RWPE1 (cell line): ENCODE measurements around the gene SLC24A3.

Source experiments
- CTCF ChIA-PET: fragments of 350-600 bp; sonication (Branson Sonifier 250); formaldehyde crosslinking; extraction: SDS; loops from one replicate; lab custom pipeline; 2021; lab: Yijun Ruan, JAX
- POLR2A ChIA-PET: fragments of 400-600 bp; formaldehyde crosslinking; extraction: SDS; loops from one replicate; lab custom pipeline; 2020; ENCODE audit warnings: antibody characterized with exemption; ENCODE audit not compliant: low non-redundant PET; lab: Yijun Ruan, JAX
- DNase-seq: peaks from one replicate; pipeline ENCODE4 v3.0.0; 2012; ENCODE audit warnings: low spot score
- H3K27ac ChIP-seq: fragments of 450-650 bp; 2 replicates; pipeline ENCODE4 v1.5.1; 2017
- CTCF ChIP-seq: fragments of 450-650 bp; conservative IDR thresholded peaks from 2 replicates; pipeline ENCODE4 v1.5.1; 2017; ENCODE audit warnings: low read depth, mild to moderate bottlenecking

Gene SLC24A3

DNA sequence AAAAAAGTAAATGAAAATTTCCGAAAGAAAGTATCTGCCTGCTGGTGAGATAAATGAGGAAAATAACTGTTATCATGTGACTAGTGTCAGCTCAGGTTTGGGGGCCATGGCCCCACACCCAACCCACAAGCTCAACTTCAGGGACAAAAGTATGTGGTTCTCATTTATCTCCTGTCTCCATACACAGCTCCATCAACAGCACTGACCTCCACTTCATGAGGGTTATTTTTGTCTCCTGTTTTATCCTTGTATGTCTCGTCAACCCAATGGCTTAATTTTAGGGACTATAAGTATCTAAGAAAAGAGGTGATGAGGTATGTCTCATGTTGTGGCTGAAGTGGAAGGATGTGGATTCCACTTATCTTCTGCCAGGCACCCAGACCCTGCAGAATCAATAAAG lies 274.0 kb downstream of the SLC24A3 start:
- CTCF ChIA-PET, result no interaction called here
- no peak overlapping the region for H3K27ac ChIP-seq
- no peak for TF ChIP-seq CTCF
- DNase-seq, result no peak
- POLR2A ChIA-PET, result no interaction called here

- DNase-seq, result no peak
- no peak overlapping the region for H3K27ac ChIP-seq
- TF ChIP-seq CTCF, result no peak
- CTCF ChIA-PET, result interaction anchor here (0.5 kb wide), 1 partner anchor 88 kb away, joined by 3 read pairs; no protein-coding TSS in a partner anchor
- POLR2A ChIA-PET, result no interaction called here
Observed at GRCh38 chr20:19487420-19487819, 275.0 kb downstream of the SLC24A3 start.

- CTCF ChIA-PET, result no interaction called here
- POLR2A ChIA-PET, result no interaction called here
- no peak overlapping the region for H3K27ac ChIP-seq
- no peak for DNase-seq
- no peak for TF ChIP-seq CTCF
Observed at GRCh38 chr20:19491241-19491640, 278.8 kb downstream of the SLC24A3 start.

GRCh38 chr20:19492116-19492515 lies 279.7 kb downstream of the SLC24A3 start:
- ChIA-PET CTCF (no interaction called here), POLR2A (no interaction called here)
- no peak for TF ChIP-seq CTCF
- DNase-seq, result no peak
- H3K27ac ChIP-seq, result no peak overlapping the region

DNA sequence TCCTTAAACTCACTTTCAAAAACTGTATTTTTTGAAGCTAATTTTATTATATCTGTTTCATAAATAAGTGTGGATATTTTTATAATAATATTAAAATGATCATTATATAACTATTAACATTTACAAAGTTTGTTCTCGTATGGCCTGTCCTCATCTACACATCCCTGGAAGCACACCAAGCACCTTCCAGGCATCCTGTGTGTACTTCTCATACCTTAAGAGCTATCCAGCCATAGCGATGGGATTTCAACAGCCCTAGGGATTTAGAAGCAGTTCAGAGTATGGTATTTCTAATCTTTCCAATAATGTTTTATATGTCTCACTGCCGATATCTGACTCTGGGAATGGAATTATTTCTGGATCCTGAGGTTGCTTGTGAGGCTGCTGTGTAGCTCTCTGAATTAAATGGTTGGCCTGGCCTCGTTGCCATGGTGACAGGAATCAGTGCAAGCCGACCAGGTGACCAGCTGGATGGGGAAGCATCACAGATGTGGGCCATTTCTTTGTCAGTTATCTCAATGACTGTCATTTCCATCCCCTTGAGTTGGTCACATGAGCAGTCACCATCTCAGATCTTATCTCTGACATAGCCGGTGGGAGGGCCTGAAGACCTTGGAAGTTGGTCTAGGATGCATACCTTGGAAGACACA lies 280.4 kb downstream of the SLC24A3 start:
- CTCF ChIA-PET, result no interaction called here
- H3K27ac ChIP-seq, result no peak overlapping the region
- POLR2A ChIA-PET, result no interaction called here
- no peak for TF ChIP-seq CTCF
- DNase-seq, result no peak

DNA sequence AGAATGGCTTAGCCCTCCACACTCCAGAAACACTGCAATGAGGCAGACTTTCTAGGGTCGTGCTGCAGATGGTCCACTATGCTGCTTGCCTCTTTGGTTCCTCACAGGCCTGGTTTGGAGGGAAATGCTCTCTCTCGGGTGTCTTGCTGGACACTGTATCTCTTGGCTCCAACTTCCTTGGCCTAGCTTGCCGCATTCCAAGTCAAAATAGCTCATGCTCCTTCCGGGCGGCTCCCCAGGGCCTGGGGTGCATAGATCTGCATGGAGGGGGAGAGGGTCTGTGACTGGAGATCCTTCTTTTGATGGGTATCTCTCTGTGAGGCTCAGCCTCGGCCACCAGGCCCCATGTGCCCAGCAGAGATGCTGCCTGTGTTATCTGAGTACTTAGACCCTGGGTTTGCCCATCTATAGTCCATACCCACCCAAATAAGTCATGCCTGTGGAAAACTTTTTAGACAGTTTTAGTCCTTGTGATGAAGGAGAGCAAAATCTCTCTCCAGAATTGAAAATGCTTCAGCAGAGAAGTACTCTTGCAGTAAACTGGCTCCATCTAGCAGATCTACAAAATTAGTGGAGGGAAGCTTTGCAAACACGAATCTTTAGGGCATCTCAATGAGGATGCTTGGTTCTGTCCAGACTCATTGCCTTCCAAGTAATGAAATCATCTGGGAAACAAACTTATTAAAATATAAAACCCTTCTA lies 281.5 kb downstream of the SLC24A3 start:
- no peak for DNase-seq
- no peak for TF ChIP-seq CTCF
- POLR2A ChIA-PET, result no interaction called here
- H3K27ac ChIP-seq, result no peak overlapping the region
- CTCF ChIA-PET, result interaction anchor here (0.7 kb wide), 1 partner anchor 288 kb away, joined by 3 read pairs; no protein-coding TSS in a partner anchor
